HCEC 1CT (cell line): ENCODE measurements around the gene TFEB.

Experiments
- DNase-seq: peaks from one replicate; pipeline ENCODE4 v3.0.0-alpha.2; 2017

The TFEB gene

GRCh38 chr6:41721414-41721813 lies 14.0 kb downstream of the TFEB start:
- no peak for DNase-seq

- DNase-seq, result no peak
These were observed 14.6 kb downstream of the TFEB start for GRCh38 chr6:41720783-41721182.

GRCh38 chr6:41720262-41720620 lies 15.2 kb downstream of the TFEB start:
- DNase-seq, result no peak

GRCh38 chr6:41719436-41720261 lies 15.8 kb downstream of the TFEB start:
- no peak for DNase-seq

GRCh38 chr6:41718828-41719227 lies 16.6 kb downstream of the TFEB start:
- no peak for DNase-seq

- DNase-seq, result no peak
These were observed 18.0 kb downstream of the TFEB start for GRCh38 chr6:41717392-41717736.

- DNase-seq, result no peak
These were observed 18.7 kb downstream of the TFEB start for GRCh38 chr6:41716516-41717391.

GRCh38 chr6:41715795-41716515 lies 19.5 kb downstream of the TFEB start:
- no peak for DNase-seq

- no peak for DNase-seq
These were observed 20.7 kb downstream of the TFEB start for GRCh38 chr6:41714556-41715273.

GRCh38 chr6:41713650-41714291 lies 21.6 kb downstream of the TFEB start:
- DNase-seq, result no peak

- peak; percentile 47 for DNase-seq
These were observed 22.2 kb downstream of the TFEB start for GRCh38 chr6:41713159-41713649.

- no peak for DNase-seq
These were observed 22.7 kb downstream of the TFEB start for GRCh38 chr6:41712651-41713103.

- no peak for DNase-seq
These were observed 23.9 kb downstream of the TFEB start for GRCh38 chr6:41711323-41712038.

- no peak for DNase-seq
These were observed 26.0 kb downstream of the TFEB start for GRCh38 chr6:41709375-41709774.

GRCh38 chr6:41708856-41709255 lies 26.6 kb downstream of the TFEB start:
- no peak for DNase-seq

- no peak for DNase-seq
These were observed 27.7 kb downstream of the TFEB start for GRCh38 chr6:41707565-41708200.

- DNase-seq, result peak; percentile 18
These were observed 28.4 kb downstream of the TFEB start for GRCh38 chr6:41706876-41707564.

- peak; percentile 40 for DNase-seq
These were observed 29.2 kb downstream of the TFEB start for GRCh38 chr6:41705996-41706835.

- no peak for DNase-seq
These were observed 30.0 kb downstream of the TFEB start for GRCh38 chr6:41705311-41705995.
